ENCODE results near the gene RCOR1.
"Not testable (repeated sequence)": the region's sequence is repeated elsewhere in the genome, so short reads cannot be mapped to it uniquely, and the experiment has no call there.

RCOR1 gene

DNA sequence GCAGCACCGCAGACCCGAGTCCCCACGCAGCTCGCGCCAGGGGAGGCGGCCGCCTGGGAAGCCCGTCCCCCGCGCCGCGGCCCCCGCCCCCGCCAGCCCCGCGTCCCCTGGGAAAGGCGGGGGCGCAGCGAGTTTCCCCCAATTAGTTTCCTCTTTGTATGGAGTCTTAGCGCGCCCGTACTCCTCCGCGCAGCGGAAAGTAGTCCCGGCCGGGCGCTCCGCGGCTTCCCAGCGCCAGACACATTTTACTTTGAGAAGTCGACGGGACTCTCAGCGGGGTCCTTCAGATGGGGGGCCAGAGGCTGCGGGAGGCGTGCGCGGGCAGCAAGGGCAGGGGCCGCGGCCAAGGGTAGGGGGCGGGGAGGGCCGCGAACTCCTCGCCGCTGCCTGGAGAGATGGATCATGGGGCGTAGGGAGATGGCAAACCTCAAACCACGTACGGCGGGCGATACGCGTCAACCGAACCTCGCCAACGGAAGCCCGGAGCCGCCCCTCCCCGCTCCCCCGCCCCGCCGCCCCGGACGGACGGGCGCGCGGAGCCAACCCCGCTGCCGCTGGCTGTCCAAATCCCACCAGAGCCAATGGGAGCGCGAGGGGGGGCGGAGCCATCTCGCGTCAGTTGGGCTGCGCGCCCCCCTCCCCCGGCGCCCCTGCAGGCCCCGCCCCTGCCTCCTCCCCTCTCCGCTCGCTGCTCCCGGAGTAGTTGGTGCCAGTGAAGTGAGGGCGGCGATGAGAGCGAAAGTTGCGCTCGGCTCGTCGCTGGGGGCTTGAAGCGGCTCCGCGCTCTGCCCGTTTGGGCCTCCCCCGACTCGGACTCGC lies at the start of gene RCOR1:
Gene RCOR1, plus strand, starts transcription at position 706 of the 819 bp plus-strand sequence. CDS start 238 bp downstream, outside the sequence.
- DNase-seq, result peak; percentile 98

DNA sequence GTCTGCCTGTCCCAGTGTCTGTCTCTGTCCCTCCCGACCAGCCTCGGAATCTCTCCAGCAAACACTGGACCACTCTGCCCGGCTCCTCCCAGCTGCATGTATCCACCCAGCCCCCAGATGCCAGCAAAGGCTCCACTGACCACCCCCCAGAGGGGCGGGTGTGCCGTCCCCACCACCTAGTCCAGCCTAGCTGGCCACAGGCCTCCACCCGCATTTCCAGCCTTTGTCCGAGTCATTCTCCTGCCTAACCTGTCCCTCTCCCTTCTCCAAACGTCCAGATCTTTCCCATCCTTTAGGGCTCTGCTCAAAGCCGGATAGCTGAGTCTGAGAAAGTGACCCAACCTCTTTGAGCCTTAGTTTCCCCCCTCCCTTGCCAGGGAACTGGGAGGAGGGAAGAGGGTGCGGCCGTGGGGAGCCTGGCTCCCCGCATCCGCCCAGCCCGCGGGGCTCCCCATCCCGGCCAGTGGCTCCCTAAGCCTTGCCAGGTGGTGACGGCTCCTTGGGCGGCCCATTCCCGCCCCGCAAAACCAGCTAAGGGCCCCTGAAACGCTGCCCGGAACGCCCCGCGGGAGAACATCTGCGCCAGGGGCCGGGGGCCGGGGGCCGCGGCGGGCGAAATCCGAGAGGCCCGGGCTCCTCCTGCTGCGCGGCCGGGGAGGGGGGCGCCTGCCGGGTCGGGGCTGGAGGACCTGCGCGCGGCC lies 48.3 kb upstream of the RCOR1 start:
- no peak for DNase-seq

DNA sequence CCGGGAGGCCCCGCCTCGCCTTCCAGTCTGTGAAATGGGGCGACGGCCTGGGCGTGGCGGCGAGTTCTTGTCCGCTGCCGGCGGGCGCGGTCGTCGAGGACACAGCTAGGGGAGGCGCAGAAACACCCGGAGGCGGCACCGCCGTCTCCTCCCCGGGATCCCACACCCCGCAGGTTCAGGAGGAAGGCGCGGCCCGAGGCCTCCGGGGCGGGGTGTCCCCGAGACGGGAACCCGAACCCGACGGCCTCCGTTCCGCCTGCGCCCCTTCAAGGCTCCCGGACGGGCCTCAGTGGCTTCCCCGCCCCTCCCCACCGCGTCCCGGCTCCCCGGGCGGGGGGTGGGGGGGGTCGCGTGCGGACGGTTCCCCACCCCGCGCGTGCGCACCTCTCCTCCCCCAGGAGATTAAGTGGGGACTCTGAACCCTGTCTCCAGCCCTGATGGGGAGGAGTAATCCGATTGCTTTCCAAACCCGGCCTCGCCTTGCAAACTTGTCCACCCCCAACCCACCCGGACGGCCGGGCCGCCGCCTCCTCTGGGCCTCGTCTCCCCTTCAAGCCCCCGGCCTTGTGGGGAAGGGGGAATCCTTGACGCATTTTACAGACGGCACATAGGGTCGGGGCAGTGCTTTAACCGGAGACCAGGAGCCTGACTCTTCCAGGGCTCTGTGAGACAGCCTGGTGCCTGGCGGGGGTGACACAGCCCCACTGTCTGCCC lies 47.5 kb upstream of the RCOR1 start:
- no peak for DNase-seq

DNA sequence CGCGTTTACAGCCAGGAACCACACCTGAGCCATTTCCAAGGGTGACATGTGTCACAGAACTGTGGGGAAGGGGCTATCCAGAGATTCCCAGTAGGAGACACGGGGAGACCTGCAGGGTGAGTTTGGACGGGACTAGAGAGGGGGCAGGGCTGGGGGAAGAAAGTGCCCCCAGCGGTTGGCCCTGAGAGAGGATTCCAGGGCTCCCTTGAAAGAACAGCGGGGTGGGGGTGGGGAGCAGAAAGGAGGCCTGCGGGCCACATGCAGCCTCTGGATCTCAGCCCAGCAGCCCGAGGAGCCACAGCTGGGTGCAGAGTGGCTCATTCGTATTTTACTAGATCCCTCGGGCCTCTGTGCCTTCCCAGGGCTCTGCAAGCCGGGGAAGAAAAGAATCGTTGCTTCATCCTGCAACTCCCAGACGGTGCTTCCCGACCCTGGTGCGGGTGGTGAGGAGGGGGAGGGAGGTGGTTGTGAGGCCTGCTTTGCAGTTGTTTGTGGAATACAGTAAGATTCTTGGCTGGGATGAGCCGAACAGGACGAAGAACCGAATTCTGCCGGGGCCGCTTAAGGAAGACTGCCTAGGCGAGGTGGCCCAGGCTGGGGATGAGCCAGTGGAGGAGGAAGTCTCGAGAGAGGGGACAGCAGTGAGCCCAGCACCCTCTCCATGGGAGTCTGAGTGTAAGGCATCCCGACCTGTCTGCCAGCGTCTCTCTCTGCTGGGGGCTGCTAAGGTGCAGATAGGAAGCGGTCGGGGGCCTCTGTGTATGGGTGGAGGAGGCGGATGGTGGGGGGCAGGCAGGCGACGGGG lies 46.8 kb upstream of the RCOR1 start:
- no peak for DNase-seq

DNA sequence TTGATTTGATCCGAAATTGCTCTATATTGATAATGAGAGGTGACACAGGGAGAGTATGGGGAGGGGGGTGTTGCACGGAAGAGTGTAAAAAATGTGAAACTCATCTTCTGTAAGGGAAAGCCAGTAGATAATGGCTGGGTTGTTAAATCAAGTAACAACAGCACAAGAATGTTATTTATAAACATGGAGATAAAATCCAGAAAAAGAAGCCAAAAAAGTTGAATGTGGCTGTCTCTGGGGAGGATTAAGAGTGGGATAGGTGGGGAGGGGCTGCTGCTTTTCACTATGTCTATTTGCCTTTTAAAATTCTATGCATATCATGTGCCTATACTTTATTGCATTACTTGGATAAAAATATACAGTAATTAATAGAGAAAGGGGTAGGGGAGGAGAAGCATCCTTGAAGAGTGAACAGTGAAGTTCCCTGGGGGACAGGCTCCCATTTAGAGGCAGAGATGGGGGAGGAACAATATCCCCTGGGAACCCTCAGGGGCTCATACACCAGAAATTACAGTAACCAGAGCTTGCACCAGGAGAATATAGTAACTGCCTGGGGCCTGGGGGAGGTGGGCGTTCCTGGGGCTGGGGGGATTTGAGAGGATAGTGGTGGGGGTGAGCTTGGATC lies 43.7 kb upstream of the RCOR1 start:
- no peak for DNase-seq

DNA sequence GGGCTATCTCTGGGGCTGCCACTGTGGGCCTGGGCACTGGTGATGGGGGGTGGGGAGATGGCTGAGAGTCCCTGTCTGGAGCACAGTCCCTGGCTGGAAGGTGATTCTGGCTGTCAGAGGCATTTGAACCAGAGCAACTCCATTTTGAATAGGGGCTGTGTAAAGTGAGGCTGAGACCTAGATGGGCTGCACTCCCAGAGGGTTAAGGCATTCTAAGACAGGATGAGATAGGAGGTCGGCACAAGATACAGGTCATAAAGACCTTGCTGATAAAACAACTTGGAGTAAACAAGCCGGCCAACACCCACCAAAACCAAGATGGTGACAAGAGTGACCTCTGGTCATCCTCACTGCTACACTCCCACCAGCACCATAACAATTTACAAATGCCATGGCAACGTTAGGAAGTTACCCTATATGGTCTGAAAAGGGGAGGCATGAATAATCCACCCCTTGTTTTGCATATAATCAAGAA lies 41.5 kb upstream of the RCOR1 start:
- DNase-seq, result not testable (repeated sequence)

DNA sequence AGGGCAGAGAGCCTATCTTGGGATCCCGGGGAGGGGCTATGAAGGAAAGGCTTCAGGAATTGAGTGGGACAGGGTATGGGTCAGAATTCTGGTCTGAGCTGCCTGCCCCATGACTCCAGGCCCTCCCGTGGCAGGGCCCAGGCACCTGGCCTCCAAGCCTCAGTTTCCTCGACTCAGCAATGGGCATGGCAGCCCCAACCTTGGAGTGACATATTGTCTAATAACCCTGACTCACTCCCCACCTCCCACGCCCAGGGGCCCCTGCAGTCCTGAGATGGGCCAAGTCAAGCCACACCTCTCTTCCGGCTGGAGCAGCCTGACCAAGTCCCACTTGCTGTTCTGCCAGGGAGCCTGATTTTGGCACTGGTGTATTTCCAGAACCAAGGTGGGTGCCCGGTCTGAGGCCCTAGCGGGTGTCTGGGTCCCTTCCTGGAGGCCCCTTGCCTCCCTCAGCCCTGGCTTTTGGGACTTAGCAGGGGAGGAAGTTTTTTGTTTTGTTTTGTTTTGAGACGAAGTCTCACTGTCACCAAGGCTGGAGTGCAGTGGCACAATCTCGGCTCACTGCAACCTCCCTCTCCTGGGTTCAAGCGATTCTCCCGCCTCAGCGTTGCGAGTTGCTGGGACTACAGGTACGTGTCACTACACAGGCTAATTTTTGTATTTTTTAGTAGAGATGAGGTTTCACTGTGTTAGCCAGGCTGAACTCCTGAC lies 40.3 kb upstream of the RCOR1 start:
- no peak for DNase-seq

DNA sequence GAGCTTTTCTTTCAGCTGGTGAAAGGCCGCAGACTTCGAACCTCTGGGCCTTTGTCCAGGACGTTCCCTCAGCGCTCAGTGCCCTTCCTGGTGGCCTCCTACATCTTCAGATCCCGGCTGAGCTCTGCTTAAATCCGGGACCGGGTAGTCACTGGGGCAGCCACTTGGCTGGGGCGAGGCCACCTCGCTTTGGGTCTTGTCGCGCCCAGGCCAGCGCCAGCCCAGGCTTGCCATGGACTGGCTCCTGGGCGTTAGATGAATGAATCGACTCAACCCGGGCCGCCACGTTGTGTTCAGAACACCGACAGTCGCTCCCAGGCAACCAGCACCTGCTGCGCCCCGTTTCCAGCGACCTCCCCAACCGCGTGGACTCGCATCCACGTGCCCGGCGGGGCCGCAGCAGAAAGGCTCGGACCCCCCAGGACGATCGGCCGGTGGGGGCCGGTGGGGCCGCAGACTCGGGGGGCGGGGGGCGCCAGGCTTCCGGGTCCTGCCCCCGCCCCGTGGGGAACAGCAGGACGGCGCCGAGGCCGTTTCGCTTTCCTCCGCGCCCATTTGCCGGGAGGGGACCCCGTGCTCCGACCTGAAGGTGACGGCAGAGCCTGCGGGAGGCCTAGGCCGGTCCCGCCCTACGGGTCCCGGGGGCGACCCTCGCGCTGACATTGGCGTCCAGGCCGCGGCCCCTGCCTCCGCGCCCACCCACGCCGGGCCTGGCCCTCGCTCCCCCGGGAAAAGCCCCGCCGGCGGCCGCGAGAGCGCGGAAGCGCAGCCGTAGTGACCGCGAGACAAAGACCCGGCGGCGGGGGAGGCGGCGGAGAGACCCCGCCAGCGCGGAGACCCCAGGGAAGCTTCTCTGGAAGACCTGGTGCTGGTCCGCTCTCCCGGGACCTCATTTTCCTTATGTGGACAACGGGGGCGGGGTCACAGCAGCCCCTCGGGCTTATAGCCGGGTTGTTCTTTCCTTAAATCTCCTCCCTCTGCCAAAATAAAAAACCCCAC lies 37.3 kb upstream of the RCOR1 start:
- DNase-seq, result peak; percentile 29

DNA sequence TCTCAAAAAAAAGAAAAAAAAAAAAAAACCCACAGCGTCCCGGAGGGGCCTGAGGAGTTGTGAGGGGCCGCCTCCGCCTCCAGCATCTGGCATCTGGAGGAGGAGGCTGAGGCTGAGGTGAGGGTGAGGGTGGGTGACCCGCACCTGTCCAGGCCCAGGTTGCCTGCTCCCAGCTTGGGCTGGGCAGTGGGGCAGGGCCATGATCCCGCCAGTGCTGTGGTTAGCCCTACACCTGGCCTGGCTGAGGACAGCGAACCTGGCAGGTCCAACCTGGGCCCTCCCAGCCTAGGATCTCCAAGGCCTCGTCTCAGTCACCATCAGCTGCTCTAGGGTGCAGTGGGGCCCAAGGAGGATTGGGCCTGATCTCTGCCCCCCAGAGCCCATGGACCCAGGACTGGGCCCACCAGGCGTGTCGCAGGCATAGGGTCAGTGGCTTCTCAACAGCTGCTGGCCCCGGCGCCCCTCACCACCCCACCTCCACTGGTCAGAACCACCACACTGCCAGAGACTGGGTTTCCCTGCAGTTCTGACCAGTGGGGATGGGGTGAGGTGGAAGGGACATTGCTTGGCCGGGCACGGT lies 36.3 kb upstream of the RCOR1 start:
- DNase-seq, result no peak

DNA sequence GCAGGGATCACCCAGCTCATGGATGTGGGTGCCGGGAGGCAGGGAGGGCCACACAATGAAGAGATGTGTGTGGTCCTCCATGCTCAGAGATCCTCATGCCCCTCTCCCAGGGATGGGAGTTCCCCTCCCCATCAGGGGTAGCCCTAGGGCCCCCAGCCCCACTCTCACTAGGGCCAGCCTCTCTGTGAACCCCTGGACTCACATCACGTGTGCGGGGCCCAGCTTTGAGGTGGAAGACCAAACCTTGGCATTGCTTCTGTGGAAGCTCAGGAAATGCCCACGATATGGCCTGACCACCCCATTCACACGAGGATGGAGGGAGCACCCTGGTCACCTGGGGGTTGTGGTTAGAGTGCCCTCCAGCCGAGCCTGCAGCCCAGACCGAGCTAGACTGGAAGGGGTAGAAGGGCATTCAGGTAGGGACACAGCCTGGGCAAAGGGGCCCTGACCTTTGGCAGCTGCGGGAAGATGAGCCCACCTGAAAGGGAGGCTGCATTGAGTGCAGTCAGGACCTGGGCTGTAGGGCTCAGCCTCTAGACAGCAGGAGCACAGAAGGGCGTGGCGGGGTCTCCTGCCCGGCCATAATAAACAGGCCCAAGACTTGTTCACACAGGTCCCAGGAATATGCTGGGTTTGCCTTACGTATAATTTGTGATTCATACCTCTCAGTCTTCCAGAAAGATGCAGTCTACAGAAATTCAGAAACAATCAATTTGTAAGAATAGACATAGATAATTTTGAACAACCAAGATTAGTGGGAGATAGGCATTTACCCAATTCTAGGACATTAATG lies 34.8 kb upstream of the RCOR1 start:
- DNase-seq, result no peak

DNA sequence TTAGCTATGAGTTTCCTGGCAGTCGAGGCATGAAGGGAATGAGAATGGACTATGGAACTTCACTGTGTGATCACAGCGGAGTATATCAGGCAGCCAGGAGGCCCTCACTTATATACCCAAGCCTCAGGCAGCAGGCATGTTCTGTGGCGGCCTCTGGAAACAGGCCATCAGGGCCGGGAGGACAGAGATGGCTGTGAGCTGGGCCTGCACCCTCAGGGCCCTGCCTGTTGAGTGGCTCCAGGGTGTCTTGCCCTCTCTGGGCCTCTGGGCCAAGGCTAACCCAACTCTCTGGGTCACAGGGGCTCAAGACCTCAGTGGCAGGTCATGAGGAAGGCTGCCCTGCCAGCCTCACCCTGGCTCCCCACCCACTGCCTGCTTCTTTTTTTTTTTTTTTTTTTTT lies 33.9 kb upstream of the RCOR1 start:
- no peak for DNase-seq

DNA sequence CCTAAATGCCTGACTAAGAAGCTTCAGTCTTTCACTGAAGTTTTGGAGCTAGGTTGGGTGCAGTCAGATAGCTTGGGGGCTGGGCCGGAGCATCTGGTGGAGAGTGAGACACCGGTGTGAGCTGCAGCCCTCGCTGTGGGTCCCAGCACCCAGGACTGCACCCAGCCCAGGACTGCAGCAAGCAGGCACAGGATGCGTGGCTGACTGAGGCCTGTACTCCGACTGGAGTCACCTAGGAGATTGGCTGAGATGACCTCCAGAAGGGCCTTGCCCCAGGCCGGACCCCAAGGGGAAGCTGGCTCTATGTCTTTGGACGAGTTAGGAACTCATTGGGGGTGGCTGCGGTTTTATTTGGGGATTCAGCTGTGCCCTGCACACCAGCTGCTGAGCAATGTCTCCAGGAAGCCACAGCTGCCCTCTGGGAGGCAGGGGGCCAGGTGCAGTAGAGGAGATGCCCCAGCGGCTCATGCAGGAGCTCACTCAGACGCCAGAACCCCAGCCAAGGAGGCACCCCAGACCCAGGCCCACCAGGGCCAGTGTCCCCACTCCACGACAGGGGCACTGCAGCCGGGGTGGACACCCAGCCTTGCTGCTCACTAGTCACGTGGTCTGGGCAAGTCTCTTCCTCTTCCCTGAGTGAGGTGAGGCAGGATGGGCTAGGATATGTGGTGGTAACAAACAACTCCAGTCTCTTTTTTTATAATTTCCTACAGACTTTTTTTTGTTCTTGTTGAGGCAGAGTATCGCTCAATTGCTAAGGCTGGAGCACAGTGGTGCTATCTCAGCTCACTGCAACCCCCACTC lies 31.8 kb upstream of the RCOR1 start:
- DNase-seq, result no peak

DNA sequence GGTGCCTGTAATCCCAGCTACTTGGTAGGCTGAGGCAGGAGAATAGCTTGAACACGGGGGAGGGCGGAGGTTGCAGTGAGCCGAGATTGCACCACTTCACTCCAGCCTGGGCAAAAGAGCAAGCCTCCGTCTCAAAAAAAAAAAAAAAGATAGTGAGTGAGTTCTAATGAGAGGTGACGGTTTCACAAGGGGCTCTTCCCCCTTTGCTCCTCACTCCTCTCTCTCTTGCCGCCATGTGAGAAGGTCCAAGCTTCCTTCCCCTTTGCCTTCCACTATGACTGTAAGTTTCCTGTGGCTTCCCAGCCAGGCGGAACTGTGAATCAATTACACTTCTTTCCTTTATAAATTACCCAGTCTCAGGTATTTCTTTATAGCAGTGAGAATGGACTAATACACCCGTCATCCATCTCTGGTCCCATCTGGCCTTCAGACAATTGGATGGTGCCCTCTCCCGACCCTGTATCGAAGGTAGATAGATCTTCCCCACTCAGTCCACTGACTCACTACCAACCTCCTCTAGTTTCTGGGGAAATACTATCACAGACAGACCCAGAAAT lies 27.0 kb upstream of the RCOR1 start:
- DNase-seq, result no peak

DNA sequence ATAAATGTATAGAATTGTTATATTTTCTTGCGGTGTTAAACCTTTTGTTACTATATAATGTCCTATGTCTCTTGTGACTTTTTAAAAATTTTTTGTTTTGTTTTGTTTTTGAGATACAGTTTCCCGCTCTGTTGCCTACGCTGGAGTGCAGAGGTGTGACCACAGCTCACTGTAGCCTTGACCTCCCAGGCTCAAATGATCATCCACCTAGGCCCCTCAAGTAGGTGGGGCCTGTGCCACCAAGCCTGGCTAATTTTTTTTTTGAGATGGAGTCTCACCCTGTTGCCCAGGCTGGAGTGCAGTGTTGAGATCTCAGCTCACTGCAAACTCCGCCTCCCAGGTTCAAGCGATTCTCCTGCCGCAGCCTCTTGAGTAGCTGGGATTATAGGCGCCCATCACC lies 26.5 kb upstream of the RCOR1 start:
- no peak for DNase-seq

DNA sequence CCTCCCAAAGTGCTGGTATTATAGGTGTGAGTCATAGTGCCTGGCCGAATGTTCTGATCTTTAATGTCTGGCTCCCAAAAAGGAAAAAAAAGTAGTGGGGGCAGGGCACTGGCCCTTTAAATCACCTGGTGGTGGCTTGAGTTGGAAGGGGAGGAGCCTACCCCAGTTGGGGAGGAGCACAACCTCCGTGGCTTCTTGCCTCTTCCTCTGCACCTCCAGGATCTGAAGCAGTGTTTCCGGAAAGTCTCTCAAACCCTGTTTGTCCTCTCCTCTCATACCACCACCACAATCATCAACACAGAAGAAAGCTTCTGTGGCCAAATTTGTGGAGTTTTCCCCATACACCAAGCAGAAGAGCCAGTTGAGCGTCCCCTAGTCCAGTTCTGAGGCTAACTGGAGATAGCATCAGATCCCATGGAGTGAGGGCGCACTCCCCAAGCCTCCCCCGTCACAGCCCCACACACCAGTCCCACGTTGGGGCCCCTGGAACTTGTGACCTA lies 24.3 kb upstream of the RCOR1 start:
- DNase-seq, result peak; percentile 26

DNA sequence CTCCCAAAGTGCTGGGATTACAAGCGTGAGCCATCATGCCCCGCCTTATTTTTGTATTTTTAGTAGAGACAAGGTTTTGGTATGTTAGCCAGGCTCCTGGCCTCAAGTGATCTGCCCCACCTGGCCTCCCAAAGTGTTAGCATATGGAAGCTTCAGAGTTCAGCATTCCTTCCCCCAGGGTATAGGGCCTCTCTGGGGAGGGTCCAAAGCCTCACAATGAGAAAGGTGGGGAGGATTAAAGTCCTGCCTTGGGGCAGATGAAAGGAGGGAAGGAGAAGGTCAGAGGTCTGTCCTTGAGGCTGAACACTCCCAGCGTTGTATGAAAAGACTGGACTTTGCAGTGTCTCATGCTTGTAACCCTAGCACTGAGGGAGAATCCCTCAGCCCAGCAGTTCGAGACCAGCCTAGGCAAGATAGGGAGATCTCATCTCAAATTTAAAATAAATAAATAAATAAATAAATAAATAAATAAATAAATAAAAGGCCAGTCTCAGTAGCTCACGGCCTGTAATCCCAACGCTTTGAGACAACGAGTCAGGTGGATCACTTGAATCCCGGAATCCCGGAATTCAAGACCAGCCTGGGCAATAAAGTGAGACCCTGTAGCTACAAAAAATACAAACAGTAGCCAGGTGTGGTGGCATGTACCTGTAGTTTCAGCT lies 22.0 kb upstream of the RCOR1 start:
- no peak for DNase-seq

DNA sequence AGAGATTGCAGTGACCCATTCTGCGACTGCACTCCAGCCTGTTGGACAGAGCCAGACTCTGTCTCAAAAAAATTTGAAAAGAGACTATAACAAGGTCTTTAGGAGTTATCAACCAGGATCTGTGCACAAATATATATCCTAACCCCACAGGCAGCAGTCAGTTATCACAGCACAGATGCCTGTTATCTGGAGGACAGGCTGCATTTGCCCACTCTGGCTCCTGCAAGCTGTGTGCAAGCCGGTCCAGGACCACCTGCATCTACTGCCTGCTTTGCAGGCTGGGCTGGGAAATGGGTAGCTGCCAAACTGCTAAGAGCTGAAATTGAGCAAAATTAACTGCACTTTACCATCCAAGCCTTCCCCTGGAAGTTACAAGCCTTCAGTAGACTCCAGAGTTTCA lies 21.4 kb upstream of the RCOR1 start:
- DNase-seq, result no peak
